Psoas muscle (tissue), 8 donors: ENCODE results near the gene POGZ. TPM values are rescaled to one million over a fixed set of nuclear protein-coding genes. Genes with fewer than 3 reads are reported as not detected.

Source experiments
- ATAC-seq, 4 donors: fragments of 200-7000 bp; cut with Tn5 transposase; one replicate each; pipeline ENCODE4 v1.9.1; 2020; ENCODE audit warnings: moderate library complexity in 3 of 4, mild to moderate bottlenecking in 2 of 4
- DNase-seq, 2 donors: peaks; one replicate each; pipeline ENCODE4 v3.0.0-alpha.2; 2020
- H3K27ac ChIP-seq: fragments of 200-600 bp; one replicate; pipeline ENCODE4 v1.8.0; 2022
- H3K27me3 ChIP-seq, 3 donors: fragments of 200-600 bp in 1 of 3; one replicate each; pipeline versions ENCODE4 v1.6.1 to v1.8.0; 2013 to 2022; ENCODE audit warnings: low read length in 2 of 3, mild to moderate bottlenecking in 2 of 3, moderate library complexity in 1 of 3; ENCODE audit not compliant: insufficient read depth in 3 of 3
- H3K36me3 ChIP-seq, 2 donors: fragments of 200-600 bp in 1 of 2; one replicate each; pipeline versions ENCODE4 v1.6.1 to v1.8.0; 2013 to 2022; ENCODE audit warnings: low read depth in 1 of 2, mild to moderate bottlenecking in 1 of 2, moderate library complexity in 1 of 2; ENCODE audit not compliant: insufficient read depth in 1 of 2
- H3K4me1 ChIP-seq: fragments of 200-600 bp; one replicate; pipeline ENCODE4 v1.8.0; 2022
- H3K4me3 ChIP-seq: fragments of 200-600 bp; one replicate; pipeline ENCODE4 v1.8.0; 2022; ENCODE audit warnings: mild to moderate bottlenecking
- H3K9me3 ChIP-seq: fragments of 200-600 bp; one replicate; pipeline ENCODE4 v1.8.0; 2022
- CTCF ChIP-seq: fragments of 200-600 bp; IDR thresholded peaks from one replicate; pipeline ENCODE4 v1.8.0; 2022; ENCODE audit warnings: antibody characterized with exemption
- WGBS, 3 donors: extraction: QIAGEN DNeasy Blood & Tissue Kit; methylation state at CpG; one replicate each; pipeline versions ENCODE4 v1.1.6 to v1.1.7; 2013; 5-methylcytosine and 5-hydroxymethylcytosine counted together
- intact Hi-C, 2 donors: fragments of 100-400 bp; cut with DNase I; formaldehyde crosslinking; loops; one replicate each; pipeline versions ENCODE4 v1.11.0 to v1.14.2; 2022
- polyA plus RNA-seq, 3 donors: library from polyadenylated mRNA; stranded (reverse); fragments of 200-250 nt; gene quantifications; one replicate each; pipeline ENCODE4 v1.2.3, GENCODE V29; 2013
- total RNA-seq, 4 donors: library from RNA; stranded (reverse); fragmentation: NEBNext Ultra II Directional in 2 of 4; extraction: Animal tissue kit (Norgen Biotek cat#: 25700) in 2 of 4; gene quantifications; one replicate each; pipeline versions ENCODE4 v1.2.1 to v1.2.4, GENCODE V29; 2021 to 2023
- donor health status: healthy with polysubstance abuse.
- donor health status: DM: no; HTN: no; CAD: no; lungs with moderate emphysema.
- donor health status: Bipolar disorder and iron deficiency.
- donor health status: healthy.
- donor health status: DM: yes; HTN: yes; CAD: no.
- donor health status: DM: no; HTN: no; CAD: no.
- donor health status: DM: no; HTN: no; CAD: no.
- donor health status: DM: yes; HTN: yes; CAD: no.

The POGZ gene
- total and polyA plus RNA-seq, 7 donors = 6.7 to 45.1 (median 26.5) TPM

GRCh38 chr1:151407304-151407703, 52.0 kb downstream of the POGZ start:
- Histone ChIP-seq H3K27ac (no peak overlapping the region), H3K9me3 (no peaks in the 10 kb centered on the region), H3K4me1 (no peaks in the 10 kb centered on the region), H3K36me3 (peaks cover 16 to 100% of the 10 kb centered on the region in 2 donors), H3K4me3 (no peak overlapping the region), H3K27me3 (no peaks in the 10 kb centered on the region)
- WGBS, 3 donors = 85 to 94% (median 94%) methylated on average over 3 of the region's 3 CpGs
- ATAC-seq (no peak), DNase-seq (no peak)
- intact Hi-C loops = loop anchor here in 1 of 2 donors (10.0 kb wide), 1 partner anchor 103 kb away; no protein-coding TSS in a partner anchor
- no peak for TF ChIP-seq CTCF

GRCh38 chr1:151406176-151406575, 53.1 kb downstream of the POGZ start:
- WGBS, 3 donors = 83 to 86% (median 85%) methylated on average over 8 of the region's 8 CpGs
- peaks cover 15 to 100% of the 10 kb centered on the region in 2 donors for H3K36me3 ChIP-seq
- intact Hi-C loops = loop anchor here in 1 of 2 donors (10.0 kb wide), 1 partner anchor 101 kb away; no protein-coding TSS in a partner anchor

GRCh38 chr1:151405187-151405951, 53.9 kb downstream of the POGZ start:
- ATAC-seq = no peak
- 86 to 90% (median 88%) methylated on average over 13 of the region's 13 CpGs for WGBS, 3 donors
- Histone ChIP-seq H3K4me1 (peaks cover 9% of the 10 kb centered on the region), H3K27ac (no peak overlapping the region), H3K9me3 (no peaks in the 10 kb centered on the region), H3K27me3 (no peaks in the 10 kb centered on the region), H3K4me3 (no peak overlapping the region), H3K36me3 (peaks cover 19 to 100% of the 10 kb centered on the region in 2 donors)
- TF ChIP-seq CTCF = no peak
- intact Hi-C loops = loop anchor here in 1 of 2 donors (10.0 kb wide), 1 partner anchor 101 kb away; no protein-coding TSS in a partner anchor
- DNase-seq = no peak

More at GRCh38 chr1:151406176-151406575, 53.1 kb downstream of the POGZ start:
- Histone ChIP-seq H3K27me3 (no peaks in the 10 kb centered on the region), H3K4me1 (peaks cover under 1% of the 10 kb centered on the region), H3K27ac (no peak overlapping the region), H3K9me3 (no peaks in the 10 kb centered on the region), H3K4me3 (no peak overlapping the region)
- DNase-seq = no peak
- ATAC-seq = no peak
- no peak for TF ChIP-seq CTCF

GRCh38 chr1:151403612-151404011, 55.7 kb downstream of the POGZ start:
- intact Hi-C loops = loop anchor here (2.0 to 10.0 kb wide), 2 partner anchors 99 to 105 kb away; no protein-coding TSS in a partner anchor
- ATAC-seq (no peak), DNase-seq (no peak)
- H3K36me3 ChIP-seq = peaks cover 19 to 85% of the 10 kb centered on the region in 2 donors
- H3K9me3 ChIP-seq = no peaks in the 10 kb centered on the region
- H3K4me1 ChIP-seq = peaks cover 11% of the 10 kb centered on the region
- no peak for TF ChIP-seq CTCF
- H3K27me3 ChIP-seq = no peaks in the 10 kb centered on the region
- H3K27ac ChIP-seq = no peak overlapping the region
- no peak overlapping the region for H3K4me3 ChIP-seq
- WGBS, 3 donors = 83 to 88% (median 84%) methylated on average over 3 of the region's 3 CpGs
